Measurements from ENCODE around the gene NINJ1.

NINJ1 gene

GRCh38 chr9:93079371-93079770 lies 54.7 kb downstream of the NINJ1 start:
- no peak for DNase-seq (ENCODE audit: low read depth, low spot score)
- no peak overlapping the region for H3K4me3 ChIP-seq (ENCODE audit: low read length)

DNA sequence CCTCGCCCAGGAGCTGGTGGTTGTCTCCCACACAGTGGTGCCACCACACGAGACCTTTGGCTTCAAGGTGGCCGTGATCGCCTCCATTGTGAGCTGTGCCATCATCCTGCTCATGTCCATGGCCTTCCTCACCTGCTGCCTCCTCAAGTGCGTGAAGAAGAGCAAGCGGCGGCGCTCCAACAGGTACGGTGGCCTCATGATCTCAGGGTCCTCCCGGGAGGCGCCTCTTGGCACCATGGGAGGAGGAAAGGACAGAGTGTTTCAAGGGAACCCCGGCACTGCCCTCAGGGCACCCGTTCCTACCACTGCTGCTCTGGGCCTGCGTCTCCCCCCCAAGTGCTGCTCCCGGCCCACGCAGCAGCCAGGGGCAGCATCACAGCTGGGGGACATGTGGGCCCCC lies 56.2 kb downstream of the NINJ1 start:
- no peak overlapping the region for H3K4me3 ChIP-seq (ENCODE audit: low read length)
- no peak for DNase-seq (ENCODE audit: low read depth, low spot score)

- no peak overlapping the region for H3K4me3 ChIP-seq (ENCODE audit: low read length)
- no peak for DNase-seq (ENCODE audit: low read depth, low spot score)
Measured at GRCh38 chr9:93077367-93077766, 56.7 kb downstream of the NINJ1 start.

DNA sequence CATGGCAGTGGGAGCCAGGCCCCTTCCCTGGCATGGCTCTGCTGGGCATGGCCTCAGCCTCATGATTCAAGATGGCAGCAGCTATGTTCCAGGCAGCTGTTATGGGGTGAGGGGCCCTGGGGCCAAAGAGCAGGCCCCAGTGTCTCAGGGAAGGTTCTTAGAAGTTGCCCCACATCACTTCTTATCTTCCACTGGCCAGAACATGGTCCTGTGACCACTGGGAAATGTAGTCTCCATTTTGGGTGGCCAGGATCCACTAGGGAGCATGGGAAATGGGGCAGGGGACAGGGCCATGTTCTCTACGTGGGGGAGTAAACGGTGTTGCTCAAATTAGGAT lies 57.3 kb downstream of the NINJ1 start:
- H3K4me3 ChIP-seq (ENCODE audit: low read length), result no peak overlapping the region
- DNase-seq (ENCODE audit: low read depth, low spot score), result no peak

- DNase-seq (ENCODE audit: low read depth, low spot score), result no peak
- H3K4me3 ChIP-seq (ENCODE audit: low read length), result no peak overlapping the region
Measured at GRCh38 chr9:93076101-93076791, 57.8 kb downstream of the NINJ1 start.

GRCh38 chr9:93072383-93072795 lies 61.7 kb downstream of the NINJ1 start:
- no peak overlapping the region for H3K4me3 ChIP-seq (ENCODE audit: low read length)
- DNase-seq (ENCODE audit: low read depth, low spot score), result peak; percentile 41

All from Jurkat, Clone E6-1 (cell line).